Ammon's horn (tissue), 1 donor: ENCODE results near the gene MTHFR.

ENCODE experiments used
- DNase-seq: peaks from one replicate; pipeline ENCODE4 v3.0.0-alpha.2; 2016; ENCODE audit warnings: low spot score

Gene MTHFR

GRCh38 chr1:11780380-11781147 is 25.2 kb downstream of the MTHFR start:
- no peak for DNase-seq

GRCh38 chr1:11779715-11780379 is 25.9 kb downstream of the MTHFR start:
- no peak for DNase-seq

GRCh38 chr1:11778844-11779623 is 26.7 kb downstream of the MTHFR start:
- DNase-seq = no peak

GRCh38 chr1:11778336-11778735 is 27.4 kb downstream of the MTHFR start:
- no peak for DNase-seq

GRCh38 chr1:11777658-11778322 is 28.0 kb downstream of the MTHFR start:
- no peak for DNase-seq

GRCh38 chr1:11774753-11775152 is 31.0 kb downstream of the MTHFR start:
- DNase-seq = no peak

GRCh38 chr1:11772458-11772857 is 33.3 kb downstream of the MTHFR start:
- no peak for DNase-seq

GRCh38 chr1:11771481-11772043 is 34.2 kb downstream of the MTHFR start:
- no peak for DNase-seq

- no peak for DNase-seq
Observed at GRCh38 chr1:11770011-11770410, 35.8 kb downstream of the MTHFR start.

- no peak for DNase-seq
Observed at GRCh38 chr1:11769274-11769673, 36.5 kb downstream of the MTHFR start.

- DNase-seq = no peak
Observed at GRCh38 chr1:11768821-11769220, 36.9 kb downstream of the MTHFR start.

GRCh38 chr1:11767922-11768704 is 37.7 kb downstream of the MTHFR start:
- no peak for DNase-seq

GRCh38 chr1:11766429-11766776 is 39.4 kb downstream of the MTHFR start:
- DNase-seq = no peak

- no peak for DNase-seq
Observed at GRCh38 chr1:11765661-11766428, 39.9 kb downstream of the MTHFR start.

- DNase-seq = no peak
Observed at GRCh38 chr1:11764519-11764918, 41.2 kb downstream of the MTHFR start.

GRCh38 chr1:11764115-11764514 is 41.6 kb downstream of the MTHFR start:
- DNase-seq = no peak

GRCh38 chr1:11761988-11762406 is 43.8 kb downstream of the MTHFR start, which contains the start of gene C1orf167:
TSS of gene C1orf167 (plus strand) at chr1:11762193. CDS start at chr1:11764401, 2,208 bp downstream.
- no peak for DNase-seq

GRCh38 chr1:11761285-11761684 is 44.5 kb downstream of the MTHFR start:
- no peak for DNase-seq

- no peak for DNase-seq
Observed at GRCh38 chr1:11759791-11760190, 46.0 kb downstream of the MTHFR start.

- no peak for DNase-seq
Observed at GRCh38 chr1:11757047-11757446, 48.7 kb downstream of the MTHFR start.
